Neural progenitor cell (in vitro differentiated cells): Measurements from ENCODE around the gene HPCA.

Experiments
- EZH2 ChIP-seq: fragments of 200-600 bp; sonication (generic); IDR thresholded peaks from 2 replicates; pipeline ENCODE4 v1.6.1; 2017; ENCODE audit warnings: antibody characterized with exemption, mild to moderate bottlenecking, moderate library complexity
- EZH2phosphoT487 ChIP-seq: fragments of 200-600 bp; sonication (generic); IDR thresholded peaks from 2 replicates; pipeline ENCODE4 v1.6.1; 2017; ENCODE audit warnings: antibody characterized with exemption
- TF ChIP-seq, protein P1 (sequence below): fragments of 200-600 bp; sonication (generic); IDR thresholded peaks from 2 replicates; pipeline ENCODE4 v1.5.1; 2017; ENCODE audit warnings: antibody characterized with exemption, mild to moderate bottlenecking

DNA sequence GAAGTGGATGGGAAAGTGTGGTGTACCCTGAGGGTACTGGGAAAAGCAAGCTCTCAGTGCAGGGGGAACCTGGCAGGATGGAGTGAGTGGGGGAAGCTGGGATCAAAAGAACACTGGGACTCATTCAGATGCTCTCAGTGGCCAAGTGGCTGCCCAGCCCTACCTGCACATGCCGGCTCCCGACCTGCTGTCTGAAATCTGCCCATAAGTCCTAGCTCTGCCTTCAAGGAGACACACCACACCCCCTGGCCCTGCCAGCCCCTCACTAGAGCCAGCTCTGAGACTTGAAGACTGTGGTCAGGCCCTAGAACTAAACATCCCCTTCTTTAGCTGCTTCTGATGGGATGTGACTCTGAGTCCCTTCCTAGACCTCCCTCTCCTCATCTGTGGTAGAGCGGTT is 12.7 kb downstream of the HPCA start:
- TF ChIP-seq, protein P1, sequence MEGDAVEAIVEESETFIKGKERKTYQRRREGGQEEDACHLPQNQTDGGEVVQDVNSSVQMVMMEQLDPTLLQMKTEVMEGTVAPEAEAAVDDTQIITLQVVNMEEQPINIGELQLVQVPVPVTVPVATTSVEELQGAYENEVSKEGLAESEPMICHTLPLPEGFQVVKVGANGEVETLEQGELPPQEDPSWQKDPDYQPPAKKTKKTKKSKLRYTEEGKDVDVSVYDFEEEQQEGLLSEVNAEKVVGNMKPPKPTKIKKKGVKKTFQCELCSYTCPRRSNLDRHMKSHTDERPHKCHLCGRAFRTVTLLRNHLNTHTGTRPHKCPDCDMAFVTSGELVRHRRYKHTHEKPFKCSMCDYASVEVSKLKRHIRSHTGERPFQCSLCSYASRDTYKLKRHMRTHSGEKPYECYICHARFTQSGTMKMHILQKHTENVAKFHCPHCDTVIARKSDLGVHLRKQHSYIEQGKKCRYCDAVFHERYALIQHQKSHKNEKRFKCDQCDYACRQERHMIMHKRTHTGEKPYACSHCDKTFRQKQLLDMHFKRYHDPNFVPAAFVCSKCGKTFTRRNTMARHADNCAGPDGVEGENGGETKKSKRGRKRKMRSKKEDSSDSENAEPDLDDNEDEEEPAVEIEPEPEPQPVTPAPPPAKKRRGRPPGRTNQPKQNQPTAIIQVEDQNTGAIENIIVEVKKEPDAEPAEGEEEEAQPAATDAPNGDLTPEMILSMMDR: no peak
- no peak for TF ChIP-seq EZH2
- no peak for TF ChIP-seq EZH2phosphoT487
